K562 (cell line): ENCODE results near the gene SPDYE3. TPM values are rescaled to one million over a fixed set of nuclear protein-coding genes. Genes with fewer than 3 reads are reported as not detected.

Experiments used
- BCL6 ChIP-seq: fragments of 250-450 bp; sonication (Bioruptor Pico); IDR thresholded peaks from 2 replicates; pipeline ENCODE4 v1.4.0; 2020
- ELF4 ChIP-seq: fragments of 450-650 bp; formaldehyde crosslinking; IDR thresholded peaks from 2 replicates; pipeline ENCODE4 v1.4.0; 2022; ENCODE audit warnings: missing genetic modification characterization
- KAT7 ChIP-seq: sonication (generic); formaldehyde crosslinking; IDR thresholded peaks from 2 replicates; pipeline ENCODE4 v1.8.0; 2022; ENCODE audit warnings: missing genetic modification reagents, mild to moderate bottlenecking, borderline replicate concordance
- NONO ChIP-seq, 2 experiments: fragments of 200-400 bp in 1 of 2; fragments of 450-650 bp in 1 of 2; formaldehyde crosslinking in 1 of 2; IDR thresholded peaks; 2 replicates each; pipeline ENCODE4 v1.6.1; 2017; ENCODE audit warnings: low read depth in 2 of 2, mild to moderate bottlenecking in 2 of 2, moderate library complexity in 2 of 2, low read length in 1 of 2
- PHF21A ChIP-seq: fragments of 450-650 bp; IDR thresholded peaks from 2 replicates; pipeline ENCODE4 v1.6.1; 2017; ENCODE audit warnings: low read depth, borderline replicate concordance
- POLR2AphosphoS5 ChIP-seq: IDR thresholded peaks from 2 replicates; pipeline ENCODE4 v1.6.1; 2011; ENCODE audit warnings: mild to moderate bottlenecking, low read depth, low read length, moderate library complexity; ENCODE audit not compliant: control insufficient read depth, insufficient read depth
- RAD21 ChIP-seq, 2 experiments: fragments of 250-450 bp in 1 of 2; fragments of 450-650 bp in 1 of 2; sonication (Bioruptor Pico) in 1 of 2; formaldehyde crosslinking in 1 of 2; IDR thresholded peaks in 1 of 2; conservative IDR thresholded peaks in 1 of 2; 2 replicates each; pipeline versions ENCODE4 v1.4.0 to v1.8.0; 2020 to 2022; ENCODE audit warnings: mild to moderate bottlenecking in 2 of 2, moderate library complexity in 1 of 2
- RFX1 ChIP-seq: fragments of 450-650 bp; IDR thresholded peaks from 2 replicates; pipeline ENCODE4 v1.6.1; 2016; ENCODE audit warnings: mild to moderate bottlenecking, moderate library complexity
- SIRT6 ChIP-seq: IDR thresholded peaks from one replicate; pipeline ENCODE4 v1.6.1; 2012; ENCODE audit warnings: low read depth, mild to moderate bottlenecking, control low read depth, inconsistent platforms, low read length, moderate library complexity
- ZNF232 ChIP-seq: sonication (generic); formaldehyde crosslinking; IDR thresholded peaks from 2 replicates; pipeline ENCODE4 v1.8.0; 2022; ENCODE audit warnings: mild to moderate bottlenecking, missing genetic modification reagents
- ZNF324 ChIP-seq: fragments of 250-450 bp; sonication (Bioruptor Pico); IDR thresholded peaks from 2 replicates; pipeline ENCODE4 v1.4.0; 2020; ENCODE audit warnings: mild to moderate bottlenecking
- ZNF76 ChIP-seq: fragments of 250-450 bp; sonication (Bioruptor Pico); IDR thresholded peaks from 2 replicates; pipeline ENCODE4 v1.4.0; 2020; ENCODE audit warnings: mild to moderate bottlenecking, moderate library complexity, borderline replicate concordance
- polyA plus RNA-seq, 8 experiments: library from polyadenylated mRNA; depleted of rRNA in 4 of 8; stranded (reverse) in 5 of 8; unstranded in 3 of 8; fragments of >200 nt; fragmentation: Nextera tagmentation in 2 of 8; fragmentation: Illumina TruSeq in 1 of 8; extraction: Ambion mirVana in 2 of 8; extraction: Trizol in 1 of 8; gene quantifications; 2 replicates each; pipeline versions ENCODE4 v1.2.1 to v1.2.3, GENCODE V29; 2011 to 2014; ENCODE audit warnings: inconsistent platforms in 1 of 8, missing spikeins in 1 of 8
- total RNA-seq, 7 experiments: library from RNA; depleted of rRNA in 6 of 7; stranded (reverse); fragments of >200 nt in 6 of 7; fragmentation: Illumina TruSeq in 2 of 7; extraction: Trizol in 2 of 7; gene quantifications; 2 replicates each; pipeline versions ENCODE4 v1.2.1 to v1.2.3, GENCODE V29; 2011 to 2021; ENCODE audit warnings: low replicate concordance in 1 of 7
- TF ChIP-seq, protein P1 (sequence below): fragments of 450-650 bp; formaldehyde crosslinking; IDR thresholded peaks from 2 replicates; pipeline ENCODE4 v1.4.0; 2022; ENCODE audit warnings: missing genetic modification characterization
- TF ChIP-seq, protein P2 (sequence below): IDR thresholded peaks from 2 replicates; pipeline ENCODE4 v1.6.1; 2011; ENCODE audit warnings: borderline replicate concordance, low read depth, mild to moderate bottlenecking, moderate library complexity, low read length; ENCODE audit not compliant: insufficient read depth, poor library complexity, severe bottlenecking
- TF ChIP-seq, protein P3 (sequence below): fragments of 450-650 bp; IDR thresholded peaks from 2 replicates; pipeline ENCODE4 v1.6.1; 2018; ENCODE audit not compliant: partially characterized antibody
- TF ChIP-seq, protein P4 (sequence below): fragments of 450-650 bp; IDR thresholded peaks from 2 replicates; pipeline ENCODE4 v1.6.1; 2016
- TF ChIP-seq, protein P5 (sequence below): fragments of 450-650 bp; IDR thresholded peaks from 2 replicates; pipeline ENCODE4 v1.6.1; 2016; ENCODE audit warnings: missing biosample characterization, missing genetic modification characterization

SPDYE3 gene
- total and polyA plus RNA-seq, 9 of the 15 experiments (the other 6 are each of a cell fraction or from before 2014, with no cell fraction given) = 0.04 to 3.3 (median 1.2) TPM; not detected in 6

DNA sequence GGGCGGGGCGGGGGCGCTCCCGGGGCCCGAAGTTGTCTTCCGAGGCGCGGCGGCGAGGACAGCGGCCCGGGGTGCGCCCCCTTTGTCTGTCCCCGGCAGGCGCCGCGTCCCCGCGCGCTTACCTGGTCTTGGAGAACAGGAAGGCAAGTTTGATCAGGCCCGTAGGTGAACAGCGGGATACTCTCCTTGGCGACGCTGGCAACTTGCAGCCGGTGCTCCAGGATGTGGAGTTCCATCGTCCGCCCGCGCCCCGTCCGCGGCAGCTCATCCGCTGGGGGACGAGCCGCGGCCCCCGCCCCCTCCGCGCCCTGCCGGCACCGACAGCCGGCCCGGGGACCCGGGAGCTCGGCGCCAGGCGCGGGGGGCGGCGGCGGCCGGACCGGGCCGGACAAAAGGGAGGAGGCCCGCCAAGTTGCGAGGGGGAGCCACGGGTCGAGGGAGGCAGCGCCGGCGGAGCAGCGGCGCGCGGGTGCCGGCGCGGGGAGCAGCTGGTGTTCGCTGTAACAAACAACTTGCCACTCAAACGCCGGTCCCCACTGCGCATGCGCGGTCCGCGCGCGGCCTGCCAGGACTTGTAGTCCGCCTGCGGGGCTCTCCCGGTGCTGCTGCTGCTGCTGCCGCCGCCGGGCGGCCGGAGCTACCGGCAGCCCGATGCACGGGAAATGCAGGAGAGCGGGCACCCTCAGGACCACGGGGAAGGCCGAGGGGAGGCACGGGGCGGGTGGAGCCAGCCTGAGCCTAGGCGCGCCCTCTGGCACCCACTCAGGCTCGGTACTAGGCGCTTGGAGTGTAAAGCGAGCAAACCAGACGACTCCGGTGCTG, 35.6 kb upstream of the SPDYE3 start (continued):
- TF ChIP-seq, protein P1, sequence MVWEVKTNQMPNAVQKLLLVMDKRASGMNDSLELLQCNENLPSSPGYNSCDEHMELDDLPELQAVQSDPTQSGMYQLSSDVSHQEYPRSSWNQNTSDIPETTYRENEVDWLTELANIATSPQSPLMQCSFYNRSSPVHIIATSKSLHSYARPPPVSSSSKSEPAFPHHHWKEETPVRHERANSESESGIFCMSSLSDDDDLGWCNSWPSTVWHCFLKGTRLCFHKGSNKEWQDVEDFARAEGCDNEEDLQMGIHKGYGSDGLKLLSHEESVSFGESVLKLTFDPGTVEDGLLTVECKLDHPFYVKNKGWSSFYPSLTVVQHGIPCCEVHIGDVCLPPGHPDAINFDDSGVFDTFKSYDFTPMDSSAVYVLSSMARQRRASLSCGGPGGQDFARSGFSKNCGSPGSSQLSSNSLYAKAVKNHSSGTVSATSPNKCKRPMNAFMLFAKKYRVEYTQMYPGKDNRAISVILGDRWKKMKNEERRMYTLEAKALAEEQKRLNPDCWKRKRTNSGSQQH (CRISPR knock-in tag) = 0 out of 2 replicates have a peak, but pooled peaks have one; percentile 59
- TF ChIP-seq, protein P2, sequence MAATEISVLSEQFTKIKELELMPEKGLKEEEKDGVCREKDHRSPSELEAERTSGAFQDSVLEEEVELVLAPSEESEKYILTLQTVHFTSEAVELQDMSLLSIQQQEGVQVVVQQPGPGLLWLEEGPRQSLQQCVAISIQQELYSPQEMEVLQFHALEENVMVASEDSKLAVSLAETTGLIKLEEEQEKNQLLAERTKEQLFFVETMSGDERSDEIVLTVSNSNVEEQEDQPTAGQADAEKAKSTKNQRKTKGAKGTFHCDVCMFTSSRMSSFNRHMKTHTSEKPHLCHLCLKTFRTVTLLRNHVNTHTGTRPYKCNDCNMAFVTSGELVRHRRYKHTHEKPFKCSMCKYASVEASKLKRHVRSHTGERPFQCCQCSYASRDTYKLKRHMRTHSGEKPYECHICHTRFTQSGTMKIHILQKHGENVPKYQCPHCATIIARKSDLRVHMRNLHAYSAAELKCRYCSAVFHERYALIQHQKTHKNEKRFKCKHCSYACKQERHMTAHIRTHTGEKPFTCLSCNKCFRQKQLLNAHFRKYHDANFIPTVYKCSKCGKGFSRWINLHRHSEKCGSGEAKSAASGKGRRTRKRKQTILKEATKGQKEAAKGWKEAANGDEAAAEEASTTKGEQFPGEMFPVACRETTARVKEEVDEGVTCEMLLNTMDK = peak; percentile 31
- no peak for TF ChIP-seq RFX1
- TF ChIP-seq ZNF76 = no peak
- TF ChIP-seq ZNF232 (CRISPR knock-in tag) = no peak
- TF ChIP-seq, protein P3, sequence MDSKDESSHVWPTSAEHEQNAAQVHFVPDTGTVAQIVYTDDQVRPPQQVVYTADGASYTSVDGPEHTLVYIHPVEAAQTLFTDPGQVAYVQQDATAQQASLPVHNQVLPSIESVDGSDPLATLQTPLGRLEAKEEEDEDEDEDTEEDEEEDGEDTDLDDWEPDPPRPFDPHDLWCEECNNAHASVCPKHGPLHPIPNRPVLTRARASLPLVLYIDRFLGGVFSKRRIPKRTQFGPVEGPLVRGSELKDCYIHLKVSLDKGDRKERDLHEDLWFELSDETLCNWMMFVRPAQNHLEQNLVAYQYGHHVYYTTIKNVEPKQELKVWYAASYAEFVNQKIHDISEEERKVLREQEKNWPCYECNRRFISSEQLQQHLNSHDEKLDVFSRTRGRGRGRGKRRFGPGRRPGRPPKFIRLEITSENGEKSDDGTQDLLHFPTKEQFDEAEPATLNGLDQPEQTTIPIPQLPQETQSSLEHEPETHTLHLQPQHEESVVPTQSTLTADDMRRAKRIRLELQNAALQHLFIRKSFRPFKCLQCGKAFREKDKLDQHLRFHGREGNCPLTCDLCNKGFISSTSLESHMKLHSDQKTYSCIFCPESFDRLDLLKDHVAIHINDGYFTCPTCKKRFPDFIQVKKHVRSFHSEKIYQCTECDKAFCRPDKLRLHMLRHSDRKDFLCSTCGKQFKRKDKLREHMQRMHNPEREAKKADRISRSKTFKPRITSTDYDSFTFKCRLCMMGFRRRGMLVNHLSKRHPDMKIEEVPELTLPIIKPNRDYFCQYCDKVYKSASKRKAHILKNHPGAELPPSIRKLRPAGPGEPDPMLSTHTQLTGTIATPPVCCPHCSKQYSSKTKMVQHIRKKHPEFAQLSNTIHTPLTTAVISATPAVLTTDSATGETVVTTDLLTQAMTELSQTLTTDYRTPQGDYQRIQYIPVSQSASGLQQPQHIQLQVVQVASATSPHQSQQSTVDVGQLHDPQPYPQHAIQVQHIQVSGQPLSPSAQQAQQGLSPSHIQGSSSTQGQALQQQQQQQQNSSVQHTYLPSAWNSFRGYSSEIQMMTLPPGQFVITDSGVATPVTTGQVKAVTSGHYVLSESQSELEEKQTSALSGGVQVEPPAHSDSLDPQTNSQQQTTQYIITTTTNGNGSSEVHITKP = no peak
- TF ChIP-seq POLR2AphosphoS5 = no peak
- TF ChIP-seq, protein P4, sequence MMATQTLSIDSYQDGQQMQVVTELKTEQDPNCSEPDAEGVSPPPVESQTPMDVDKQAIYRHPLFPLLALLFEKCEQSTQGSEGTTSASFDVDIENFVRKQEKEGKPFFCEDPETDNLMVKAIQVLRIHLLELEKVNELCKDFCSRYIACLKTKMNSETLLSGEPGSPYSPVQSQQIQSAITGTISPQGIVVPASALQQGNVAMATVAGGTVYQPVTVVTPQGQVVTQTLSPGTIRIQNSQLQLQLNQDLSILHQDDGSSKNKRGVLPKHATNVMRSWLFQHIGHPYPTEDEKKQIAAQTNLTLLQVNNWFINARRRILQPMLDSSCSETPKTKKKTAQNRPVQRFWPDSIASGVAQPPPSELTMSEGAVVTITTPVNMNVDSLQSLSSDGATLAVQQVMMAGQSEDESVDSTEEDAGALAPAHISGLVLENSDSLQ = peak; percentile 89
- no peak for TF ChIP-seq ZNF324 (CRISPR knock-in tag)
- TF ChIP-seq, protein P5, sequence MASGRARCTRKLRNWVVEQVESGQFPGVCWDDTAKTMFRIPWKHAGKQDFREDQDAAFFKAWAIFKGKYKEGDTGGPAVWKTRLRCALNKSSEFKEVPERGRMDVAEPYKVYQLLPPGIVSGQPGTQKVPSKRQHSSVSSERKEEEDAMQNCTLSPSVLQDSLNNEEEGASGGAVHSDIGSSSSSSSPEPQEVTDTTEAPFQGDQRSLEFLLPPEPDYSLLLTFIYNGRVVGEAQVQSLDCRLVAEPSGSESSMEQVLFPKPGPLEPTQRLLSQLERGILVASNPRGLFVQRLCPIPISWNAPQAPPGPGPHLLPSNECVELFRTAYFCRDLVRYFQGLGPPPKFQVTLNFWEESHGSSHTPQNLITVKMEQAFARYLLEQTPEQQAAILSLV (tag) = no peak
- TF ChIP-seq NONO (IDR thresholded peaks at IDR 0.05; ENCODE audit: low read depth in 2 of 2, low read length in 1 of 2) = peak in 1 of 2 experiments; percentile 88; a peak in 2 of 4 replicates
- TF ChIP-seq PHF21A = no peak
- no peak for TF ChIP-seq BCL6 (CRISPR knock-in tag)
- peak in 1 of 2 experiments; percentile 36; a peak in 3 of 4 replicates for TF ChIP-seq RAD21 (CRISPR knock-in tag; conservative IDR thresholded peaks at IDR 0.05 in 1 of 2, IDR thresholded peaks at IDR 0.05 in 1 of 2)
- TF ChIP-seq SIRT6 = no peak
- 0 out of 2 replicates have a peak, but pooled peaks have one; percentile 20 for TF ChIP-seq ELF4 (CRISPR knock-in tag)
- no peak for TF ChIP-seq KAT7 (CRISPR knock-in tag)
